Panc1 (cell line): ENCODE results near the gene TRIM15. TPM values are rescaled to one million over a fixed set of nuclear protein-coding genes. Genes with fewer than 3 reads are reported as not detected.
A peak's percentile ranks its signal among the peaks of the same experiment; 100 is the strongest.

Experiments used
- ATAC-seq: fragments of 200-7000 bp; cut with Tn5 transposase; 2 replicates; pipeline ENCODE4 v1.9.1; 2020; ENCODE audit warnings: mild to moderate bottlenecking, moderate library complexity
- BruUV-seq: library from RNA; stranded (reverse); fragments of 400-500 nt; replicated peaks from 2 replicates; lab custom pipeline; 2021; lab: Mats Ljungman, UMichigan
- CTCF ChIA-PET: fragments of 300-600 bp; sonication (Branson Sonifier 250); formaldehyde crosslinking; loops from one replicate; lab custom pipeline; 2022; ENCODE audit warnings: antibody characterized with exemption; lab: Charles Lee
- POLR2A ChIA-PET: fragments of 300-600 bp; sonication (Branson Sonifier 250); formaldehyde crosslinking; loops from one replicate; lab custom pipeline; 2022; ENCODE audit warnings: antibody characterized with exemption; lab: Charles Lee
- DNase-seq: peaks from one replicate; pipeline ENCODE4 v3.0.0-alpha.2; 2010; ENCODE audit warnings: low read depth, low spot score
- H3K27ac ChIP-seq: 2 replicates; pipeline ENCODE4 v1.5.1; 2011; ENCODE audit warnings: mild to moderate bottlenecking, low read length, inconsistent platforms
- H3K27me3 ChIP-seq: fragments of 200-500 bp; sonication (Bioruptor generic); 2 replicates; pipeline ENCODE4 v1.6.0; 2014; ENCODE audit warnings: low read length, inconsistent platforms; ENCODE audit not compliant: control insufficient read depth, insufficient read depth
- H3K36me3 ChIP-seq: fragments of 200-500 bp; sonication (Bioruptor generic); 2 replicates; pipeline ENCODE4 v1.5.1; 2014; ENCODE audit warnings: inconsistent platforms, mild to moderate bottlenecking, low read length, moderate library complexity; ENCODE audit not compliant: control insufficient read depth, insufficient read depth
- H3K4me1 ChIP-seq: 2 replicates; pipeline ENCODE4 v1.5.1; 2011; ENCODE audit warnings: inconsistent platforms, mild to moderate bottlenecking, low read length, moderate library complexity; ENCODE audit not compliant: control insufficient read depth, insufficient read depth
- H3K4me3 ChIP-seq, 2 experiments: 2 replicates each; pipeline ENCODE4 v1.5.1; 2011 to 2012; ENCODE audit warnings: low read depth in 2 of 2, low read length in 2 of 2, mild to moderate bottlenecking in 2 of 2, inconsistent platforms in 1 of 2, moderate library complexity in 1 of 2
- H3K9me3 ChIP-seq: fragments of 200-500 bp; sonication (Bioruptor generic); 2 replicates; pipeline ENCODE4 v1.5.1; 2014; ENCODE audit warnings: low read depth, mild to moderate bottlenecking, inconsistent platforms, low read length, moderate library complexity; ENCODE audit not compliant: control insufficient read depth, insufficient read depth
- POLR2AphosphoS5 ChIP-seq: IDR thresholded peaks from 2 replicates; pipeline ENCODE4 v1.6.1; 2012; ENCODE audit warnings: mild to moderate bottlenecking, low read depth, low read length, moderate library complexity
- SIN3A ChIP-seq: IDR thresholded peaks from 2 replicates; pipeline ENCODE4 v1.6.1; 2012; ENCODE audit warnings: low read depth, mild to moderate bottlenecking, low read length, moderate library complexity, borderline replicate concordance; ENCODE audit not compliant: insufficient read depth
- TCF7L2 ChIP-seq: IDR thresholded peaks from 2 replicates; pipeline ENCODE4 v1.6.1; 2011; ENCODE audit warnings: mild to moderate bottlenecking, low read depth, low read length, inconsistent platforms
- in situ Hi-C: cut with HindIII; loops from 2 replicates; pipeline ENCODE4 v1.10.0; 2016; ENCODE audit warnings: low sequenced_read_pairs, low pct_unique_long_range_greater_than_20kb
- intact Hi-C: fragments of 100-400 bp; cut with micrococcal nuclease; formaldehyde crosslinking; loops from one replicate; pipeline ENCODE4 v1.10.0; 2022; ENCODE audit not compliant: unreplicated experiment
- total RNA-seq: library from RNA; stranded (reverse); gene quantifications from one replicate; pipeline ENCODE4 v1.2.1, GENCODE V29; 2021; ENCODE audit not compliant: unreplicated experiment
- TF ChIP-seq, protein P1 (sequence below): fragments of 450-650 bp; IDR thresholded peaks from 2 replicates; pipeline ENCODE4 v1.5.1; 2017; ENCODE audit warnings: mild to moderate bottlenecking
- TF ChIP-seq, protein P2 (sequence below), 2 experiments: IDR thresholded peaks; 2 replicates each; pipeline ENCODE4 v1.6.1; 2011 to 2012; ENCODE audit warnings: low read depth in 2 of 2, control low read depth in 1 of 2, low read length in 1 of 2, mild to moderate bottlenecking in 1 of 2, moderate library complexity in 1 of 2; ENCODE audit not compliant: insufficient read depth in 1 of 2

TRIM15 gene
- total RNA-seq, 1 experiment from 2014 or later, result 0.13 TPM

DNA sequence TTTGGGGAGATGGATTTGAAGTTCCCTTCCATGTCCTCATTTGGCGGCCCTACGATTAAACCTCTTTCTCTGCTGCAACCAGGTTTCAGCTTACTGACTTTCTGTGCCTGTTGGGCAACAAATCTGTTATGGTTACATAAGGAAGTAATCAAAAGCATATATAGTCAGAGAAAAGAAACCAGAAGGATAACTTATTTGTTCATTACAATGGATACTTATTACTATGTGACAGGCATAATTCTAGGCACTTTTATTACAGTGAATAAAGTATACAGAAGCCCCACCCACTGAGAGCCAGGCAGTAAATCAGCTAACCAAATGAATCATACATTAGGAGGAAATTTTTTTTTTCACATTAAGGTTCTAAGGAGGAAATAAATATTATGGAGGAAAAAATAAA, 40.8 kb upstream of the TRIM15 start:
- H3K4me1 ChIP-seq, result peaks cover under 1% of the 10 kb centered on the region; the same call in 1 of the 2 replicates
- ChIA-PET POLR2A (no interaction called here), CTCF (no interaction called here)
- H3K27me3 ChIP-seq, result no peaks in the 10 kb centered on the region
- ATAC-seq, result no peak
- in situ Hi-C loops (no loop called here), intact Hi-C loops (no loop called here)
- TF ChIP-seq, protein P1, sequence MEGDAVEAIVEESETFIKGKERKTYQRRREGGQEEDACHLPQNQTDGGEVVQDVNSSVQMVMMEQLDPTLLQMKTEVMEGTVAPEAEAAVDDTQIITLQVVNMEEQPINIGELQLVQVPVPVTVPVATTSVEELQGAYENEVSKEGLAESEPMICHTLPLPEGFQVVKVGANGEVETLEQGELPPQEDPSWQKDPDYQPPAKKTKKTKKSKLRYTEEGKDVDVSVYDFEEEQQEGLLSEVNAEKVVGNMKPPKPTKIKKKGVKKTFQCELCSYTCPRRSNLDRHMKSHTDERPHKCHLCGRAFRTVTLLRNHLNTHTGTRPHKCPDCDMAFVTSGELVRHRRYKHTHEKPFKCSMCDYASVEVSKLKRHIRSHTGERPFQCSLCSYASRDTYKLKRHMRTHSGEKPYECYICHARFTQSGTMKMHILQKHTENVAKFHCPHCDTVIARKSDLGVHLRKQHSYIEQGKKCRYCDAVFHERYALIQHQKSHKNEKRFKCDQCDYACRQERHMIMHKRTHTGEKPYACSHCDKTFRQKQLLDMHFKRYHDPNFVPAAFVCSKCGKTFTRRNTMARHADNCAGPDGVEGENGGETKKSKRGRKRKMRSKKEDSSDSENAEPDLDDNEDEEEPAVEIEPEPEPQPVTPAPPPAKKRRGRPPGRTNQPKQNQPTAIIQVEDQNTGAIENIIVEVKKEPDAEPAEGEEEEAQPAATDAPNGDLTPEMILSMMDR, result no peak
- no peak for TF ChIP-seq SIN3A
- no peak for TF ChIP-seq POLR2AphosphoS5
- no peak for TF ChIP-seq TCF7L2
- TF ChIP-seq, protein P2, sequence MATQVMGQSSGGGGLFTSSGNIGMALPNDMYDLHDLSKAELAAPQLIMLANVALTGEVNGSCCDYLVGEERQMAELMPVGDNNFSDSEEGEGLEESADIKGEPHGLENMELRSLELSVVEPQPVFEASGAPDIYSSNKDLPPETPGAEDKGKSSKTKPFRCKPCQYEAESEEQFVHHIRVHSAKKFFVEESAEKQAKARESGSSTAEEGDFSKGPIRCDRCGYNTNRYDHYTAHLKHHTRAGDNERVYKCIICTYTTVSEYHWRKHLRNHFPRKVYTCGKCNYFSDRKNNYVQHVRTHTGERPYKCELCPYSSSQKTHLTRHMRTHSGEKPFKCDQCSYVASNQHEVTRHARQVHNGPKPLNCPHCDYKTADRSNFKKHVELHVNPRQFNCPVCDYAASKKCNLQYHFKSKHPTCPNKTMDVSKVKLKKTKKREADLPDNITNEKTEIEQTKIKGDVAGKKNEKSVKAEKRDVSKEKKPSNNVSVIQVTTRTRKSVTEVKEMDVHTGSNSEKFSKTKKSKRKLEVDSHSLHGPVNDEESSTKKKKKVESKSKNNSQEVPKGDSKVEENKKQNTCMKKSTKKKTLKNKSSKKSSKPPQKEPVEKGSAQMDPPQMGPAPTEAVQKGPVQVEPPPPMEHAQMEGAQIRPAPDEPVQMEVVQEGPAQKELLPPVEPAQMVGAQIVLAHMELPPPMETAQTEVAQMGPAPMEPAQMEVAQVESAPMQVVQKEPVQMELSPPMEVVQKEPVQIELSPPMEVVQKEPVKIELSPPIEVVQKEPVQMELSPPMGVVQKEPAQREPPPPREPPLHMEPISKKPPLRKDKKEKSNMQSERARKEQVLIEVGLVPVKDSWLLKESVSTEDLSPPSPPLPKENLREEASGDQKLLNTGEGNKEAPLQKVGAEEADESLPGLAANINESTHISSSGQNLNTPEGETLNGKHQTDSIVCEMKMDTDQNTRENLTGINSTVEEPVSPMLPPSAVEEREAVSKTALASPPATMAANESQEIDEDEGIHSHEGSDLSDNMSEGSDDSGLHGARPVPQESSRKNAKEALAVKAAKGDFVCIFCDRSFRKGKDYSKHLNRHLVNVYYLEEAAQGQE (IDR thresholded peaks at IDR 0.05; ENCODE audit: insufficient read depth in 1 of 2, low read depth in 2 of 2, low read length in 1 of 2), result no peak
- no peak overlapping the region for H3K27ac ChIP-seq
- H3K36me3 ChIP-seq, result no peaks in the 10 kb centered on the region
- DNase-seq, result no peak
- no peaks in the 10 kb centered on the region for H3K9me3 ChIP-seq
- no peak overlapping the region for H3K4me3 ChIP-seq
- BruUV-seq, result no TSS peak

DNA sequence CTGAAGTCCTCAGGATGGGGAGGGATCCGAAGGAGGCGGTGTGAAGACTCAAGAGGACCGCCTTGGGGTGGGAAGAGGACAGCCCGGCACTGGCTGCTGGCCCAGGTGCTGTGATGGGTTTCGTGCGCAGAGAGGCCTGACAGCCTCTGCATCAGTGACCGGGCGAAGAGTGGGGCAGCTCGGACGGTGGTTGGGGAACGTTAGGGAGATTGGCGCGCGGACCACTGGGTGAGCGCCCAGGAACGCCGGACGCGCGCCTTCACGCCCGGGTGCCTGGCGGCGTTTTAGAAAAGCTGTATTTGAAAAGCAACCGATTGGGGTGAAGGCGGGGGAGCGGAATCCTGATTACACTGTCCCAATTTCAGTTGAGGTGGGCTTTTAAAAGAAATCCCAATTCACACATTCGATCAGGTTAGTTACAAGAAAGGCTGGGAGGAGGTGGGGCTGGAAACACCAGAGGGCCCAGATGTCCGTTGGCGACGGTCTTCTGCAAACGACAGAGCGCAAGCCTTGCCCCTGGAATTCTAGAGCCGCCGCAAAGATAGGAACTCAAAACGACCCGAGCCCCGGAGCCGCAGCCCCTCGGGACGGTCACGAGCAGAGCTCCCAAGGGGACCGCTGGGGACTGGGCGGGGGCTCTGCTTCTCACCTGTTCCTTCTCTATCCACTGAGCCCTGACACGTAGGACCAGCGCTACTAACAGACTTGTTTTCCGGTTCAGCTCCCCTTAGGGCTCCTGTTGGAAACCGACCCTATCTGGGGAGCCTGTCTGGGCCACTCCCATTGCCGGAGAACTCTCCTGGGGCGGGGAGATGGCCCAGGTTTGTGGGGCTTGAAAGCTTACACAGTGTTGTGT, 35.9 kb upstream of the TRIM15 start:
- intact Hi-C loops (no loop called here), in situ Hi-C loops (no loop called here)
- no peak for DNase-seq
- Histone ChIP-seq H3K4me3 (peak overlapping the region; percentile 40 to 51), H3K4me1 (peaks cover 10% of the 10 kb centered on the region; the same call in 1 of the 2 replicates), H3K9me3 (no peaks in the 10 kb centered on the region), H3K27me3 (peaks cover 17% of the 10 kb centered on the region), H3K27ac (no peak overlapping the region), H3K36me3 (no peaks in the 10 kb centered on the region)
- ATAC-seq, result peak; percentile 57
- TF ChIP-seq, protein P2 (IDR thresholded peaks at IDR 0.05; ENCODE audit: insufficient read depth in 1 of 2, low read depth in 2 of 2, low read length in 1 of 2), result no peak
- TF ChIP-seq SIN3A (no peak), TCF7L2 (peak; percentile 54; the same call in 1 of the 2 replicates)
- ChIA-PET POLR2A (interaction anchor here (0.6 kb wide), 1 partner anchor 280 kb away, joined by 3 read pairs; no protein-coding TSS in a partner anchor), CTCF (interaction anchor here (0.7 to 0.8 kb wide), 2 partner anchors 26 to 27 kb away, joined by 3 to 4 read pairs; no protein-coding TSS in a partner anchor)
- BruUV-seq, result no TSS peak
